Activated CD4-positive, alpha-beta T cell treated with anti-CD3 and anti-CD28 coated beads, Interleukin-2, amount 50 U/mL, for 24 hours (primary cell): ENCODE data around the gene PCDH15.
"Not testable (repeated sequence)": the region's sequence is repeated elsewhere in the genome, so short reads cannot be mapped to it uniquely, and the experiment has no call there.

Experiments used
- DNase-seq, 2 donors: peaks; one replicate each; pipeline ENCODE4 v3.0.0-alpha.2; 2020; ENCODE audit warnings: low read depth in 1 of 2, low spot score in 1 of 2

The PCDH15 gene

DNA sequence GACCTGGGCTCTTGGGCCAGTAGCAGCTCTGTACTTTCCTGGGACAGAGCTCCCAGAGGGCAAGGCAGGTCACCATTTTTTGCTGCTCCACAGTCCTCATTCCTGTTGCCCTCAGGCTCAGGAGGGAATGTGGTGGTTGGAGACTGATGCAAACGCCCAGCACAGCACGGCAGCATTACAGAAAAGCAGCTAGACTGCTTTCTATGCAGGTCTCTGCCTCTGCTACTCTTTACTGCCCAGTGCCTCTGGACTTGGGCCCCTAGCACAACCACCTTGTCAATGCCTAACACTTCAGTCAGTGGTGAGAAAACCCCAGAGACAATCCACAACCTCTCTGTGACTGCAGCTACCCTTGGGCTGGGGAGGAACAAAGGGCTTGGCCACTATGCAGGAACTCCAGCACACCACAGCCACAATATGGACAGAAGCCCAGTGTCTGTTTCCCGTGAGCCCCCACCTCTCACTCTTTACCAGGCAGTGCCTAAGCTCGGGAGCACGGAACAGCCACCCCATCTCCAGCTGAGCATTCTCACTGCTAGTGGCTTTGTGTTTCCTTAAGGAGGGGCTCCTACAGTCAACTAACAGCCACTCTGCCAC lies 790.6 kb downstream of the PCDH15 start:
- no peak for DNase-seq

GRCh38 chr10:54009672-54010071 lies 791.4 kb downstream of the PCDH15 start:
- no peak for DNase-seq

- no peak for DNase-seq
Observed at GRCh38 chr10:54002077-54002476, 799.0 kb downstream of the PCDH15 start.

DNA sequence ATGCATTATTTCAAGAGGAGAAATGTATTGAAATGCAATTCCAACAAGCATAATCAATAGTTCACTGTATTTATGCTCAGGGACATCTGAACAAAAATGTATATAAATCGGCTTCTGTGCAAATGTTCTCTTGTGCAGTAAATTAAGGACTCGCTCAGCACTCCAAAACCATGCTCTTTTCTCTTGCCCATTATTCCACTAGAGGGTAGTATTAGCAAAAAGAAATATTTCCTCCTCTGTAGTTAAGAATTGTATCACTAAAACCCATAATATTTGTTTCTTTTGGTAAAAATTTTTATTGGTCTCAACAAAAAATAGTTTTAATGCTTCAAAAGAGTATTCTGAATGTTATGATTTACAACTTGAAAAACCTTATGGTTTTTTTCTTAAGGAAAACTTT lies 803.1 kb downstream of the PCDH15 start:
- DNase-seq = no peak

DNA sequence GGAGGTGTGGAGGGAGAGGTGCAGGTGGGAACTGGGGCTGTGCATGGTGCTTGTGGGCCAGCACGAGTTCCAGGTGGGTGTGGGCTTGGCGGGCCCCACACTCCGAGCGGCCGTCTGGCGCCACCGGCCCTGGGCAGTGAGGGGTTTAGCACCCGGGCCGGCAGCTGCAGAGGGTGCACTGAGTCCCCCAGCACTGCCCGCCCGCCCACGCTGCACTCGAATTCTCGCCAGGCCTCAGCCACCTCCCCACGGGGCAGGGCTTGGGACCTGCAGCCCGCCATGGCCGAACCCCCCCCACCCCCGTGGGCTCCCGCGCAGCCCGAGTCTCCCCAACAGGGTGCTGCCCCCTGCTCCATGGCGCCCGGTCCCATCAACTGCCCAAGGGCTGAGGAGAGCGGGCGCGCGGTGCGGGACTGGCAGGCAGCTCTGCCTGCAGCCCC lies 810.2 kb downstream of the PCDH15 start:
- no peak for DNase-seq

DNA sequence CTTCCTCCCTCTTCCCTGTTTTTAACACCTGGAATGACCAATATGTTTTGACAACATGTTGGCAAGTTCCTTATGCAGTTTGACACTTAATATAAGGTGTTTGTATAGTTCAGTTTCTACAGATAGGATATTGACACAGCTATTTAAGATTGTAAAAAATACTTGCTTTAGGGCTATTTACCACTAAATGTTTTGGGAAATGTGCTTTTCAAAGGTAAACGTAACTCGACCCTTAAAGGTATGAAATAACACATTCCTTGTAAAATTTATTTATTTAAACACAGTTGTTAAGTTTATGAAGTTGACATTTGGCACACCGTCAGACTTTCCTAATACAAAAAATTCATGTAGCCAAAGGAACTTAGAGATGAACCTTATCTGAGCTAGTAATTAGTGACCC lies 817.6 kb downstream of the PCDH15 start:
- no peak for DNase-seq

DNA sequence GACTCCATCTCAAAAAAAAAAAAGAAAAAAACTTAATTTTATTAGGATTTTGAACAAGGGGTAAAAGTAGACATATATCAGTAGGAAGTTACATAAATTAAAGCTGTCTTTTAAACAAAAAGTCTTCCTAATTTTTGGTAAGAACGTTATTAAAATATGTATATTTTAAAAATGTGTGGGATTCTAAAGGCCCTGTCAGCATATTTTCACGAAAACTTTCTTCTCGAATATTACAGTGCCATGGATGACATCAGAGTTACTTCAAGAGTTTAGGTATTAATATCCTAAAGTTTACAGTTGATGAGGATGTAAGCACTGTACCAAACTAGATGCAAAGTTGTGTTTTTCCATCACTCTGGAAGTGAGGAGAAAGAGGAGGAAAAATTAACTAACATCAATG lies 820.8 kb downstream of the PCDH15 start:
- DNase-seq = no peak

DNA sequence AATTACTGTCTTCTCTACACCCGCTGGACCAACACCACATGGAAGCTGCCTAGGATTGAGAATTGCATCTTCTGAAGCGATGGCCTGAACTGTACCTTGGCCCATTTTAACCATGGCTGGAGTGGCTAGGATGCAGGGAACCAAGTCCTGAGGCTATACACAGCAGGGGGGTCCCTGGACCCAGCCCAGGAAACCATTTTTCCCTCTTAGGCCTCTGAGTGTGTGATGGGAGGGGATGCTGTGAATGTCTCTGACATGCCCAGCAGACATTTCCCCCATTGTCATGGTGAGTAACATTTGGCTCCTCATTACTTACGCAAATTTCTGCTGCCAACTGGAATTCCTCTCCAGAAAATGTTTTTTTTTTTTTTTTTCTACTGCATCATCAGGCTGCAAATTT lies 822.7 kb downstream of the PCDH15 start:
- no peak for DNase-seq

DNA sequence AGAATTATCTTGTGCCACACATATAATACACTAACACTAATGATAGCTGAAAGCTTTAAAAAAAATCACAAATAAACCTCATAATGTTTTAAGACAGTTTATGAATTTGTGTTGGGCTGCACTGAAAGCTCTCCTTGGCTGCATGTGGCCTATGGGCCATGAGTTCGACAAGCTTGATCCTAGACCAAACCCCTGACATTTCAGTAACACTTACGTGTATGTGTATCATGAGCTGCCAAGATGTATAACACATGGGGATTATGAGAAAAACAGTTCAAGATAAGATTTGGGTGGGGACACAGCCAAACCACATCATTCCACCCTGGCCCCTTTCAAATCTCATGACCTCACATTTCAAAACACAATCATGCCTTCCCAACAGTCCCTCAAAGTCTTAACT lies 823.8 kb downstream of the PCDH15 start:
- DNase-seq = no peak

GRCh38 chr10:53957401-53957800 lies 843.6 kb downstream of the PCDH15 start:
- no peak for DNase-seq

DNA sequence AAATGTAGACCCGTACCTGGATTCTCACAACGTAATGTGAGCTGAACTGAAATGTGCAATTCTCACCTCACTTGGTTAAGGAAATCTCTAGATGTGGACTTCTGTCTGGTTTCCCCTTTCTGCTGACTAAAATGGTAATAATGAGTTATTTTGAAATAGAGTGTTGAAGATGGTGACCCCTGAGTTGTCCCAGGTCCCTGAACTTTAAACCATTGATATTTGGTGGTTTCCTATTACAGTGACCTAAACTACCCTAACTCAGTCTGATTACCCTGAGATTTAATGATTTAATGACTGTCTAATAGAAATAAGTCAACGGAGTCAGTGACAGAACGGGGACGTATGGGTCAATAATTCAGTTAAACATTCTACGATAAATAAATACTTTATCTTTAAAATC lies 845.9 kb downstream of the PCDH15 start:
- DNase-seq = no peak

DNA sequence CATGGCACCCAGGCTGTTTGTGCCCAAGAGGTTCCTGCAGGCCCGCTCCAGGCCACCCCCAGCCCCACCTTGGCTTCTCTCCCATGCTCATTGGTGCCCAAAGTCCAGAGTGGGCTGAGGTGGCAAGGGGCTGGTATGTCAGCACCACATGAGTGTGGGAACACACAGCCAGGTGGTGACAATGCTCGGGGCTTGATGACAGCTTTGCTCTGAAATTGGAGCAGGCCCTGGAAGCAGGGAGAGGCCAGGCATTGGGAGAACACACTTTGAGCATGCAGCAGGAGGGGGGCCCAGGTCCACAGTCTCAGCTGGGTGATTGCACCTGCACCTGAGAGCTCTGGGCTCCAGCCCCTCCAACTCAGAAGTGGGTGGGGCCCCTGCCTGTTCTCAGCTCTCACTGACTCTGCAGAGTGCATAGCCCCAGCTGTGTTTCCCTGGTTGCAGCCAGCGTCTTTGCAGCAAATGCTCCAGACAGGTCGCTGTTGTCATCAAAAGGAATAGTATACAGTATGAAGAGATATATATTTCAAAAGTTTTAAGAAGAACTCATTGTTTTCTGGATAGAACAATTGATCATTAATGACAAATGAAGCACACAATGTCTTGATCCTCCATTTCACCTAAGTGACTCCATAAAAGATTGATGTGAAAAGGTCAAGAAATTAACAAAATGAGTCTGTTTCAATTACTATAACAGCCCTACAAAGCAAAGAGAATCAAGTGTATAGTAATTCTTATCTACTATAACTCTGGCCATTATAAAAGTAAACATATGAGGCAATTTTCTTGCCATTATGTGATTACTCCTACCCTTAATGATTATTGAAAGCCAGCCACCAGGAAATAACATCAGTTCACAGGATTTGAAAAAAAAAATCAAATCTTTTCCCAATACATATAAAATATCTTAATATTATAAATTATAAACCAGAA lies 848.1 kb downstream of the PCDH15 start:
- no peak for DNase-seq

- no peak for DNase-seq
Observed at GRCh38 chr10:53939654-53940053, 861.4 kb downstream of the PCDH15 start.

DNA sequence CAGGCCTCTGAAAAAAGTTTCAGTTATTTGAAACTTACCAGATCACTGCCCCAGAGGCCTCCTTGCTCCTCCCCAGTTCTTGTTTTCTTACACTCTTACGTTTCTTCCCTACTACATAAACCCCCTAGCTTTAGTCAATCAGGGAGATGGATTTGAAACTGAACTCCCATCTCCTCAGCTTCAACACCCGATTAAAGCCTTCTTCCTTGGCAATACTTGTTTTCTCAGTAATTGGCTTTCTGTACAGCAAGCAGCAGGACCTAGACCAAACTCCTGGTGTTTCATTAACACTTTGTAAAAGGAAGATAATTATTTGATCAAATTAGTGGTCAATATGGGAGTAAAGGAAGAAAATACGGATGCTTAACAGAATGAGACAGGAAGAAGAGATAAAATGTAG lies 870.4 kb downstream of the PCDH15 start:
- DNase-seq = no peak

DNA sequence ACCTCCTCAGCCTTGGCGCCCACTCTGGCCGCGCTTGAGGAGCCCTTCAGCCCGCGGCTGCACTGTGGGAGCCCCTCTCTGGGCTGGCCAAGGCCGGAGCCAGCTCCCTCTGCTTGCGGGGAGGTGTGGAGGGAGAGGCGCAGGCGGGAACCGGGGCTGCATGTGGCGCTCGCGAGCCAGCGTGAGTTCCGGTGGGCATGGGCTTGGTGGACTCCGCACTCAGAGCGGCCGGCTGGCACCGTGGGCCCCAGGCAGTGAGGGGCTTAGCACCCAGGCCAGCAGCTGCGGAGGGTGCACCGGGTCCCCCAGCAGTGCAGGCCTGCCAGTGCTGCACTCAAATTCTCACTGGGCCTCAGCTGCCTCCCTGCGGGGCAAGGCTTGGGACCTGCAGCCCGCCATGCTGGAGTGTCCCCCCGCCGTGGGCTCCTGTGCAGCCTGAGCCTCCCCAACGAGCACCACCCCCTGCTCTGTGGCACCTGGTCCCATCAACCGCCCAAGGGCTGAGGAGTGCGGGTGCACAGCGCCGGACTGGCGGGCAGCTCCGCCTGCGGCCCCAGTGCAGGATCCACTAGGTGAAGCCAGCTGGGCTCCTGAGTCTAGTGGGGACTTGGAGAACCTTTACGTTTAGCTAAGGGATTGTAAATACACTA lies 876.9 kb downstream of the PCDH15 start:
- DNase-seq = not testable (repeated sequence)

DNA sequence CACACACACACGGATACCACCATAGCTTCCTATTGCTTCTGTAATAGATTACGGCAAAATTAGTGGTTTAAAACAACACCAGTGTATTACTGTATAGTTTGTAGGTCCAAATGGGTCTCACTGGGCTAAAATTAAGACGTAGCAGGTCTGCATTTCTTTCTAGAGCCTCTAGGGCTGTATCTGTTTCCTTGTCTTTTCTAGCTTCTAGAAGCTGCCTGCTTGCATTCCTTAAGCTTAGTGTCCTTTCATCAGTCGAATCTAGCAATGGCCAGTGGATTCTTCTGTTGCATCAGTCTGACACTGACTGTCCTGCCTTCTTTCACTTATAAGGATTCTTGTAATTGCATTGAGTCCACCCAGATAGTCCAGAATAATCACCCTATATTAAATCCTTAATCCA lies 882.3 kb downstream of the PCDH15 start:
- no peak for DNase-seq

DNA sequence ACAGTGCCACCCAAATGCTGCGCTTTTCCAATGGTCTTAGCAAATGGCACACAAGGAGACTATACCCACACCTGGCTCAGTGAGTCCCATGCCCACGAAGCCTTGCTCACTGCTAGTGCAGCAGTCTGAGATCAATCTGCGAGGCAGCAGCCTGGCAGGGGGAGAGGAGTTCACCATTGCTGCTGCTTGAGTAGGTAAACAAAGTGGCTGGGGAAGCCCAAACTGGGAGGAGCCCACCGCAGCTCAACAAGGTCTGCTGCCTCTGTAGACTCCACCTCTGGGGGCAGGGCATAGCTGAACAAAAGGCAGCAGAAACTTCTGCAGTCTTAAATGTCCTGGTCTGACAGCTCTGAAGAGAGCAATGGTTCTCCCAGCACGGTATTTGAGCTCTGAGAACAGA lies 891.2 kb downstream of the PCDH15 start:
- DNase-seq = no peak

- DNase-seq = no peak
Observed at GRCh38 chr10:53904506-53905241, 896.4 kb downstream of the PCDH15 start.

DNA sequence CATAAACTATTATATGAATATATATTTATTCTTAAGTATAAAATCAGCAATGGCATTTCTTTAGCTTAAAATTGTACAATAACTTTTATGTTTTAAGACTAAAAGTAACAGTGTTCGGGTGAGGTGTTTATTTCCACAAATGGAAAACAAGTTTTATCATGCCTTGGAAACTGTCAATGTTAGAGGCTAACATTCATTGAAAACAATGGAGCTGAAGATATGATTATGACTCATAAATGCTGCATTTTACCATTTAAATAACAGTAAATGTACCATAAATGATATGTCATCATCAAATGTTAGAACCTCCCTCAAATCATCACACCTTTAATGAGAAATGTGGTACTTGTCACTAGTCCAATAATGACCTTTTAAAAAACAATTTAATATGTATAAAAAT lies 897.3 kb downstream of the PCDH15 start:
- no peak for DNase-seq

- no peak for DNase-seq
Observed at GRCh38 chr10:53899463-53900160, 901.4 kb downstream of the PCDH15 start.

- no peak for DNase-seq
Observed at GRCh38 chr10:53898532-53898931, 902.5 kb downstream of the PCDH15 start.
